HG03060 (cell line): ENCODE data around the gene RHOF.
"Not testable (repeated sequence)": the region's sequence is repeated elsewhere in the genome, so short reads cannot be mapped to it uniquely, and the experiment has no call there.

Source experiments
- ATAC-seq: cut with Tn5 transposase; IDR thresholded peaks from one replicate; pipeline ENCODE4 v1.9.1; 2021; ENCODE audit warnings: low read depth, moderate number of reproducible peaks; ENCODE audit not compliant: unreplicated experiment

RHOF gene

DNA sequence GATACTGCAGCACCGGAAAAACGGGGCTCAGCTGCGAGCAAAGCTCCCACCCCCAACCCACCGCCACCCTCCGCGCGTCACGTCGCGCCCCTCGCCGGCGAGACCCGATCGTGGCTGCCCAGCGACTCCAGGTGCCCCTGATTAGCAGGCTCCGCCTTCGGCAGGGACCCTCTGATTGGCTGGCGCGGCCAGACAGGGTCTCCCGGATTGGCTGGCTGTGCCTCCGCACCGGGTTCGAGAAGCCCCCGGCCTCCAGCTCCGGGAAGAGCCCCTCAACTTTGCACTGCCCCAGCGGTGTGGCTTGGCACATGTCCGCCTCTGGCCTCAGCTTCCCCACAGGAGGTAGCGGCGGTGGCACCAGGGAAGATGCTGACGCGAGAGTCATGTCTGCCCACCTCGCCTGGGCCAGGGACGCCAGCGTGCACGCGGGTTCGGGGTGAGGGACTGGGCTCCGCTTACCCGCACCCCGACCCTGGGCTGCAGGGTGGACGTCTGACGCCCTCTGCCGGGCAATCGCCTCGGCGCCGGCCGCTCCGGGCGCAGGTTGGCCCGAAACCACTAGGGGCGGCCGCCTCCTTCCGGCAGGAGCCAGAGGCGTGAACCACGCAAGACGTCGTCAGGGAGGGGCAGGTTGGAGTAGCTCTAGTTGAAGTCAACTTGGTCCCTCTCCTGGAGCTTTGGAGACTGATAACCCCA lies 498 bp upstream of the RHOF start:
- peak; percentile 27 for ATAC-seq

- ATAC-seq: no peak
These were observed 665 bp downstream of the RHOF start for GRCh38 chr12:121792607-121793439.

- ATAC-seq: no peak
These were observed 1.6 kb downstream of the RHOF start for GRCh38 chr12:121791671-121792551.

DNA sequence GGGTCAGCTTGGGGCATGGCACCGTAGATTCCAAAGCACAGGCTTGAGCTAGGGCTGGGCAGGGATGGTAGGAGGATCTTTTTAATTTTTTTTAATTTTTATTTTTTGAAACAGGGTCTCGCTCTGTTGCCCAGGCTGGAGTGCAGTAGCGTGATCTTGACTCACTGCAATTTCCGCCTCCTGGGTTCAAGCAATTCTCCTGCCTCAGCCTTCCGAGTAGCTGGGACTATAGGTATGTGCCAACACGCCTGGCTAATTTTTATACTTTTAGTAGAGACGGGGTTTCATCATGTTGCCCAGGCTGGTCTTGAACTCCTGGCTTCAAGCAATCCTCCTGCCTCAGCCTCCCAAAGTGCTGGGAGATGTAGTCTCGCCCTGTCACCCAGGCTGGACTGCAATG lies 2.7 kb downstream of the RHOF start:
- ATAC-seq: not testable (repeated sequence)

DNA sequence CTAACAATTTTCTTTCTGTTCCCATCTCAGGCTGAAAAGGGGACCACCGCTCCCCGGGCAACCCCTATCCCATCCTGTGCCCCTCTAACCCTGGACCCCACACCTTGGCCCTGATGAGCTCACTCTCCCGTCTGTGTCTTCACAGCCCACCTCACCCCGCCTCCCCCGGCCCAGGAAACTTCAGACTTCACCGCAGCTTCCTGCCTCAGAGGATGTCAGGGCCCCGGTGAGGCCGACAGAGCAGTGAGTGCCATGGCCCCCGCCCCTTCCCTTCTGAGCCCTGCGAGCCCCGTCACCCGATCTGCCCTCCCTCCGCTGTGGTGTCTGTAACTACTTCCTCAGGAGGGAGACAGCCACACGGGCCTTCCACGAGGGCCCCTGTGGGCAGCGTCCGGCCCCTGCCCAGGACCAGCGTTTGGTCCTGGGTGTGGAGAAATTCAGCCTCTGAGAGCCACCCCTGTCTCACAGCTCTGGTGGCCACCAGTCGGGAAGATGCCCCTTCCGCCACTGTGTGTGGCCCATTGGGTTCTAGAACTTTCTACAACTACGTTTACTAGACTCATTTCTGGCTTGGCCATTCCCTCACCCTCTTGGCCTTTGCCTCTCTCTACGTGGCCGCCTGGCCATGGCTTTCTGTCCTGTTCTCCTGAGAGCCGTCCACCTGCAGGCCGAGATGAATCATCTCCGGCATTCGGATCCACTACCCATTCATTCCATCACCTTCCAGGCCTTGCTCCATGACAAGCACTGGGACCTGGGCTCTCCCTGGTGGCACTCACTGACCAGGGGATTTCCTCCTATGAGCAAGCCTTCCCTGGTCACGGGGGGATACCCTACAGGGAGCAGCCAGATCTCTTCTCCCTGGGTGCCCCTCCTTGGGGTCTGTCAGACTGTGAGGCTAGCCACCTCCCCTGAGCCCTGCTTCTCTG lies 3.4 kb downstream of the RHOF start:
- ATAC-seq: no peak

GRCh38 chr12:121789233-121789781 lies 4.2 kb downstream of the RHOF start:
- no peak for ATAC-seq

- no peak for ATAC-seq
These were observed 5.2 kb downstream of the RHOF start for GRCh38 chr12:121788176-121788818.

GRCh38 chr12:121787063-121788025 lies 6.1 kb downstream of the RHOF start:
- no peak for ATAC-seq

DNA sequence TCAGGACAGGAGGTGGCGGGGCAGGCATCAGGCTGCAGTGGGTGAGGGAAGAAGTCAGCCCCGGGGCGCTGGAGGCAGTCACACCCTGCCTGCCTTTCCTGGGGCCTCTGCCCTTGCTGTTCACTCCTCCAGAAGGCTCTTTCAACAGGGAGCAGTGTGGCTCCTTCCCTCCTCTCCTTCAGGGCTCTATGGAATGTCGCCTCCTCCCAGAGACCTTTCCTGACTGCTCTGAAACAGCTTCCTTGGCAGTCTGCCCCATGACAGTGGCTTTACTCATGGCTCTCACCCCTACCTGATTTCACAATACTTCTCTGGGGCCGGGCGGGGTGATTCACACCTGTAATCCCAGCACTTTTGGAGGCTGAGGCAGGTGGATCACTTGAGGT lies 7.1 kb downstream of the RHOF start:
- no peak for ATAC-seq

GRCh38 chr12:121784460-121784859 lies 9.0 kb downstream of the RHOF start:
- no peak for ATAC-seq

DNA sequence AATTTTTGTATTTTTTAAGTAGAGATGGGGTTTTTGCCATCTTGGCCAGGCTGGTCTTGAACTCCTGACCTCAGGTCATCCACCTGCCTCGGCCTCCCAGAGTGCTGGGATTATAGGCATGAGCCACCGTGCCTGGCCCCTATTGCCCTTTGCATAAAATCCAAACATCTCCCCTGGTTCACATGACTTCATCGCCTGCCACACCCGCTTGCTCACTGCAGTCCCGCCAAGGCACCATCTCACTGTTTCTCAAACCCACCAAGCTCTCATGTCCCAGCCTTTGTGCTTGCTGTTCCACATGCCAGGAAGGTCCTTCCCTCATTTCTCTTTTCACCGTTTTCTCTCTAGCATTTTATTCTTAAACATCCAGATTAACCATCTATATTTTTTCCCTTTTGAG lies 9.7 kb downstream of the RHOF start:
- no peak for ATAC-seq

DNA sequence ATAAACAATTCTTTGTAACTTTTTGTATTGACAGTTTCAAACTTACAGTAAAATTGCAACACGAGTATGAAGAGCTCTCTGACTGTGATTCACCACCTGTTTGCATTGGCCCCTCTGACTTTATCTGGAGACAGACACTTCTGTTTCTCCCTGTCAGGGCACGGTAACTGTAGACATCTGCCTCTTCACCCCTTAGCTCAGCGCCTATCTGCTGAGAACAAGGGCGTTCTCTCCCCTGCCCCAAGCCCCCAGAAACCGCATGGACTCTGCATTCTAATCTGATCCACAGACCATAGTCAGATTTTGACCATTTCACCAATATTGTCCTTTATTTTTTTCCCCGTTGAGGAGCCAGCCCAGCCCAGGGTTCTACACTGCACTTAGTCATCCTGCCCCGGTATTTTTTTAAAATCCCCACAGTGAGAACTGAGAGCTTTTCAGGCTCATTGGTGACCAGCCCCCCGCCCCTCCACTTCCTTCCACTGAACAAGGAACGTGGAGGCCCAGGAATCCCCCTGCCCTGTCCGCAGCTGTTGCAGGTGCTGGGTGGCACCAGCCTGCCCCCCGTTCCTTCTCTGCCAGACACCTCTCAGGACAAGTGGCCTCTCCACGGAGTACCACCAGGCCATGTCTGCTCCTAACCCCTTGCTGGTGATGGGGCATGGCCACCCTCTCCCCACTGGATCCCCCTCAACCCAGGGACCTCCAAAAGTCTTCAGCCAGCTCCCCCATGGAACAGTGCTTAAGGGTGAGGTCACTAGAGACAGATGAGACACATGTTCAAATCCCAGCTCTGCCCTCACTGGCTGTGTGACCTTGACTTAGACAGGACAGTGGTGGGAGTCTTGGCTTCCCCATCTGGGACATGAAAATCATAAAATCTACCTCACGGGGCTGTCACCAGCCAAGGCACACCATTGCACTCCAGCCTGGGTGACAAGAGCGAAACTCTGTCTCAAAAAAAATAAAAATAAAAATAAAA lies 11.2 kb downstream of the RHOF start:
- peak; percentile 33 for ATAC-seq

- ATAC-seq: peak; percentile 18
These were observed 11.9 kb downstream of the RHOF start for GRCh38 chr12:121781484-121781997.

GRCh38 chr12:121780429-121780828 lies 13.1 kb downstream of the RHOF start:
- no peak for ATAC-seq

- ATAC-seq: no peak
These were observed 14.0 kb downstream of the RHOF start for GRCh38 chr12:121779422-121779895.

GRCh38 chr12:121778567-121779421 lies 14.7 kb downstream of the RHOF start:
- no peak for ATAC-seq
